GM19238 (cell line): ENCODE measurements around the gene LGR4.
"Not testable (repeated sequence)": the region's sequence is repeated elsewhere in the genome, so short reads cannot be mapped to it uniquely, and the experiment has no call there.

Source experiments
- DNase-seq: peaks from one replicate; pipeline ENCODE4 v3.0.0; 2011; ENCODE audit warnings: low spot score; ENCODE audit not compliant: insufficient read length

LGR4 gene, protein sequence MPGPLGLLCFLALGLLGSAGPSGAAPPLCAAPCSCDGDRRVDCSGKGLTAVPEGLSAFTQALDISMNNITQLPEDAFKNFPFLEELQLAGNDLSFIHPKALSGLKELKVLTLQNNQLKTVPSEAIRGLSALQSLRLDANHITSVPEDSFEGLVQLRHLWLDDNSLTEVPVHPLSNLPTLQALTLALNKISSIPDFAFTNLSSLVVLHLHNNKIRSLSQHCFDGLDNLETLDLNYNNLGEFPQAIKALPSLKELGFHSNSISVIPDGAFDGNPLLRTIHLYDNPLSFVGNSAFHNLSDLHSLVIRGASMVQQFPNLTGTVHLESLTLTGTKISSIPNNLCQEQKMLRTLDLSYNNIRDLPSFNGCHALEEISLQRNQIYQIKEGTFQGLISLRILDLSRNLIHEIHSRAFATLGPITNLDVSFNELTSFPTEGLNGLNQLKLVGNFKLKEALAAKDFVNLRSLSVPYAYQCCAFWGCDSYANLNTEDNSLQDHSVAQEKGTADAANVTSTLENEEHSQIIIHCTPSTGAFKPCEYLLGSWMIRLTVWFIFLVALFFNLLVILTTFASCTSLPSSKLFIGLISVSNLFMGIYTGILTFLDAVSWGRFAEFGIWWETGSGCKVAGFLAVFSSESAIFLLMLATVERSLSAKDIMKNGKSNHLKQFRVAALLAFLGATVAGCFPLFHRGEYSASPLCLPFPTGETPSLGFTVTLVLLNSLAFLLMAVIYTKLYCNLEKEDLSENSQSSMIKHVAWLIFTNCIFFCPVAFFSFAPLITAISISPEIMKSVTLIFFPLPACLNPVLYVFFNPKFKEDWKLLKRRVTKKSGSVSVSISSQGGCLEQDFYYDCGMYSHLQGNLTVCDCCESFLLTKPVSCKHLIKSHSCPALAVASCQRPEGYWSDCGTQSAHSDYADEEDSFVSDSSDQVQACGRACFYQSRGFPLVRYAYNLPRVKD

GRCh38 chr11:27472398-27473016, at the start of gene LGR4:
TSS of gene LGR4 (minus strand) at chr11:27472790. CDS start at chr11:27472302, 488 bp downstream.
- DNase-seq, result peak; percentile 21

GRCh38 chr11:27520226-27520625, 47.6 kb upstream of the LGR4 start:
- DNase-seq, result no peak

GRCh38 chr11:27518518-27518917, 45.9 kb upstream of the LGR4 start:
- DNase-seq, result no peak

DNA sequence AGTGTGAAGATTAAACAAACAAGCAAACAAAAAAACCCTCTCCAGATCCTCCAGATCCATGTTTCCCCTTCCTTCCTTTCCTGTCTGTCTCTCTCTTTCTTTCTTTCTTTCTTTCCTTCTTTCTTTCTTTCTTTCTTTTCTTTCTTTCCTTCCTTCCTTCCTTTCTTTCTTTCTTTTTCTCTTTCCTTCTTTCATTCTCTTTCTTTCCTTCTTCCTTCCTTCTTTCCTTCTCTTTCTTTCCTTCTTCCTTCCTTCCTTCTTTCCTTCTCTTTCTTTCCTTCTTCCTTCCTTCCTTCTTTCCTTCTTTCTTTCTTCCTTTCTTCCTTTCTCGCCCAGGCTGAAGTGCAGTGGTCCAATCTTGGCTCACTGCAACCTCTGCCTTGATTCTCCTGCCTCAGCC, 44.9 kb upstream of the LGR4 start:
- not testable (repeated sequence) for DNase-seq

GRCh38 chr11:27514558-27514957, 42.0 kb upstream of the LGR4 start:
- no peak for DNase-seq

DNA sequence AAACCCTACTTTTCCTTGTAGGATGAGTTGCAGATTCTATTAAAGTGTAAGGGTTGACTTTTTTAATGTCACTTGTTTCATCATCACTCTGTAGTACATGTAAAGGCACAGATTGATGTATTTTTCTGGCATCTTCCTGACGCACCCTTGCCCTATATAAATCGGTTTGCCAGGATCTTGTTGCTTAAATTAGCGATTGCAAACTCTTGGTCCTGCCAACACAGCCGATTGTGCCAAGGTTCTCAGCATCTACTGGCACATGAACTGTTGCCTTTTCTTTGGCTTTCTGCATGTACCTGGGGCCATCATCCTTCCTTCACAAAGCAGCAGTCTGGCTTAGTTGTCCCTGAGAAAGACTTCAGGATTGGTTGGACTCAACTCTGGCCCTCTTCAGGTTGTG, 41.5 kb upstream of the LGR4 start:
- DNase-seq, result no peak

- DNase-seq, result no peak
These were observed 40.8 kb upstream of the LGR4 start for GRCh38 chr11:27513389-27513788.

- no peak for DNase-seq
These were observed 39.6 kb upstream of the LGR4 start for GRCh38 chr11:27512238-27512637.

- no peak for DNase-seq
These were observed 37.3 kb upstream of the LGR4 start for GRCh38 chr11:27509908-27510307.

DNA sequence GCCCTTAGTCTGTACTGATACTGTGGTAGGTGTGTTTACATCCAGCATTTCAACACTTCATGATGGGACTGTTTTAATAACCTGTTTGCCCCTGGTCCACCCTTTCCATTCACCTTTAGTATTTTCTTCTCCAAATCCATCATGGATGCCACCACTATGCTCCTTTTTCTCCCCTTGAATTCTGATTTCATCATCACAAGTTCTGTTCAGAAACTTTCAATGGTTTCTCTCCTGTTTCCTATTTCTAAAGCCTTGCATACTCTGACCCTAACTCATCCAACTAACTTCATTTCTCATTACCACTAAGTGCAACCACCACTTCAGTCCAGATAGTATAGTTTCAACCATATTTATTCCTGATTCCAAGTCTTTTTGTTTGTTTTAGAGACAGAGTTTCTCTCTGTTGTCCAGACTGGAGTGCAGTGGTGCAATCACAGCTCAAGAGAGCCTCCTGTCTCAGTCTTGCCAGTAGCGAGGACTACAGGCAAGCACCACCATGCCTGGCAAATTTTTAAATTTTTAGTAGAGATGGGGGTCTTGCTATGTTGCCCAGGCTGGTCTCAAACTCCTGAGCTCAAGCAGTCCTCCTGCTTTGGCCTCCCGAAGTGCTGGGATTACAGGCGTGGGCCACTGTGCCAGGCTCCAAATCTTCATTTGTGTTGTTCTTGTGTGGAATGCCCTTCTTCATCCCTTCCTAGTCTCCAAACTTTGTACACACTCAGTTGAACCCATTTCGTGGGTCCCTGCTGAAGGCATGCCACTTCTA, 35.1 kb upstream of the LGR4 start:
- DNase-seq, result no peak

- peak; percentile 80 for DNase-seq
These were observed 33.9 kb upstream of the LGR4 start, which contains the start of gene LIN7C for GRCh38 chr11:27506200-27507182. TSS of gene LIN7C (minus strand) at chr11:27506769. CDS start at chr11:27506752, 17 bp downstream.

DNA sequence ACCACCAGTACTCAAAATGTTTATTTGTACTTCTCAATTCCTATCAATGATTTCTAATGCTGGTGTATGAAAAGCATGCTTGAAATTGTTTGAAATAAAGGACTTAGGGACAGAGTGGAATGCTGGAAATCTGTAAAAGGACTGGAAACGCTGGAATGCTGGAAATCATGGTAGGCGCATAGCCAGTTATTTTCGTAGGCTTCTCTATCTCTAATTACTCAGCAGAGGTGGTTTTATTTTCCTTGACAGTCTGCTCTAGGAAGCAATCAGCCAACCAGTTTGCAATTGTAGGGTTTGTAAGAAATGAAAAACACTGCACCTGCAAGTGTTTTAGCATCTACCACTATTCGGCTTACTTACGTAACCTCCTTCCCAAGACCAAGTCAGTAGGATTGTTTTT, 33.2 kb upstream of the LGR4 start:
- no peak for DNase-seq

DNA sequence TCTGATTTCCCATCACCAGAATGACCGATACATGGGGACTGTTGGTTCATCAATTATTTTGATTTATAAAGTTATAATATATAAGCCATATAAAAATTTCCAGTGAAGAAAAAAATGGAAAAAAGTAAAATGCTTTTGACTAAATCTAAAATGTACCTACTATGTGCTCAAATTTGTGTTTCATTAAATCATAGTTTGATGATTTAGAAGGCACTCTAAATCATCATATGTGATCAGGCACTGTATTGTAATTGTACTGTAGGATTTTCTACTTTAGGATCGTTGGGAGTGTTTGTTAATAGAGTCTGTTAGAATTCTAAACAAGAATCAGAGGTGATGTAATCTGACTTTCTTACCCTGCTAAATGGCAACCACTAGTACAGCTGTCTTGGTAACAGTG, 31.6 kb upstream of the LGR4 start:
- no peak for DNase-seq

- no peak for DNase-seq
These were observed 28.5 kb upstream of the LGR4 start for GRCh38 chr11:27501100-27501499.

DNA sequence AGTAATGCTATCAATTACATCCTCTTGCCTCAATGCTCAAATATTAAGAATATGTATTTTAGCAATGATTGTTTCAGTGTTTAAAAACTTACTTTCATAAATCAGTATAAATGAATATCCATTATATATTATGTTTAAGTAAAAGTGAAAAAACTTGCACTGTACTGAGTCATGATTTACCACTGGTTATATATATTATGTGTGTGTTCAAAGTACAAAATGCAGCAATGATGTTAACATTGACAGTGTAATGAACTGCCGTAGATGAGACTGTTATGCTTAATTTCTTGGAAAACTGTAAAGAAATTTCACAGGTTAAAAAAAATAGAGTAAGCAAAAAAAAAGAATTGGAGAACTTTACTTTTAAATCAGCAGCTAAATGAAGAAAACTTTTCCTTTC, 25.3 kb upstream of the LGR4 start:
- no peak for DNase-seq

DNA sequence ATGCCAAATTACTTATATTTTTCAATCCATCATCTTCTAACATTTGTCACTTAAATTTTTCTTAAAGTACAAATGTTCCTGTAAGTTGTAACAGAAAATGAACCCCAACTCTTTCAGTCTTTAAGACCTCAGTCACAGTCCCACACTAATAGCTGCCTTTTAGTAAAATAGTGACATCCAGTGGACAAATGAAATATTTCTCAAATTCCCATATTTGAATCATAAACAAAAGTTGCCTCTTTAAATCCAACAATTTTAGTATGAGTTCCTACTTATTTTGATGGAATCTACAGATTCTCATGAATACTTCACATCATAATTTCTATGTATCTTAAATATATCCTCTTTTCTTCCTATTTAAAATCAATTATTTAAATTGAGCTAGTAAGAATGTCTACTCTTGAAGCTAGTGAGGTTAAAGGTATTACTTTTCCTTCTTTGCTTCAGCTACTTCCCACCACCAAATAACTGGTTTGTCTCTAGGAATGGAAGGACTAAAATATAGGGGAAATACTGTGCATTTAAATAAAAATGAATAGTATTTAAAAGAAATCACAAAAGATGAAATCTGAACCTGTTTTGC, 24.8 kb upstream of the LGR4 start:
- no peak for DNase-seq

GRCh38 chr11:27496461-27496860, 23.9 kb upstream of the LGR4 start:
- no peak for DNase-seq

- DNase-seq, result no peak
These were observed 23.2 kb upstream of the LGR4 start for GRCh38 chr11:27495710-27496300.

DNA sequence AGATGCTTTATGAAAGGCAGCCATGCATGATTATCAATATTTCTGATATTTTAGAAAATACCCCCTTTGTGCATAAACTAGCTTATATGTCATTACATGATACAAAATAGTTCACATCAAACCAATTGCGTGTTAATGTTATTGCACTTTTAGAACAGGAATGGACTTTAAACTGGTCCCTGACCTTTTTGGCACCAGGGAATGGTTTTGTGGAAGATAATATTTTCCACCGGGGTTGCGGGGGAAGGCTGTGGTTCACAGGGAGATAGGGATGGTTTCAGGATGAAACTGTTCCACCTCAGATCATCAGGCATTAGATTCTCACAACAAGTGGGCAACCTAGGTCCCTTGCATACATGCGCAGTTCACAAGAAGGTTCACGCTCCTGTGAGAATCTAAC, 16.5 kb upstream of the LGR4 start:
- no peak for DNase-seq
